Epithelial cell of proximal tubule (primary cell): Measurements from ENCODE around the gene MAP2K7. TPM values are rescaled to one million over a fixed set of nuclear protein-coding genes. Genes with fewer than 3 reads are reported as not detected.

Source experiments
- DNase-seq: peaks from one replicate; pipeline ENCODE4 v3.0.0-alpha.2; 2011; ENCODE audit warnings: low read depth
- H3K4me3 ChIP-seq: 2 replicates; pipeline ENCODE4 v1.5.1; 2011; ENCODE audit warnings: low read depth, mild to moderate bottlenecking, low read length
- total RNA-seq: library from RNA; depleted of rRNA; stranded (reverse); fragments of >200 nt; gene quantifications from 2 replicates; pipeline ENCODE4 v1.2.3, GENCODE V29; 2015
- TF ChIP-seq, protein P1 (sequence below): conservative IDR thresholded peaks from 2 replicates; pipeline ENCODE4 v1.5.1; 2012; ENCODE audit warnings: low read depth, mild to moderate bottlenecking, low read length

MAP2K7 gene
- total RNA-seq, 1 donor from 2014 or later, result 7.6 TPM

DNA sequence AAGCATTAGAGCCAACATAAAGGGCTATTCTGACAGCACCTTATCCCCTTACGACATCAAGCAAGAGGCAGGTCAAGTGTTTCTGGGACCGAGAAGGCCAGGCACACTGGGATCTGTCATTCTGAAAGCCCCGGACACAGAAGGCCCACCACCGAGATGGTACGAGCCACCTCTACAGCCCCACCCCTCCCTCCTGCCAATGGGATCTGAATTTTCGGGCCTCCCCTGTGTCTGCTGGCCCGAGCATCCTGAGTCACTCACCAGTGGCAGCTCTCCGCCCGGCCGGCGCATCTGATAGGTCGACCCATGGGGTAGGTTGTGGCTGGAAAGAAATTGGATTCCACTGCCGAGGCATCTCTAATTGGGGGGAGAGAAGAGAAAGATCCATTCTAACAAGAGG, 37.2 kb downstream of the MAP2K7 start:
- no peak for DNase-seq
- H3K4me3 ChIP-seq, result no peak overlapping the region
- TF ChIP-seq, protein P1, sequence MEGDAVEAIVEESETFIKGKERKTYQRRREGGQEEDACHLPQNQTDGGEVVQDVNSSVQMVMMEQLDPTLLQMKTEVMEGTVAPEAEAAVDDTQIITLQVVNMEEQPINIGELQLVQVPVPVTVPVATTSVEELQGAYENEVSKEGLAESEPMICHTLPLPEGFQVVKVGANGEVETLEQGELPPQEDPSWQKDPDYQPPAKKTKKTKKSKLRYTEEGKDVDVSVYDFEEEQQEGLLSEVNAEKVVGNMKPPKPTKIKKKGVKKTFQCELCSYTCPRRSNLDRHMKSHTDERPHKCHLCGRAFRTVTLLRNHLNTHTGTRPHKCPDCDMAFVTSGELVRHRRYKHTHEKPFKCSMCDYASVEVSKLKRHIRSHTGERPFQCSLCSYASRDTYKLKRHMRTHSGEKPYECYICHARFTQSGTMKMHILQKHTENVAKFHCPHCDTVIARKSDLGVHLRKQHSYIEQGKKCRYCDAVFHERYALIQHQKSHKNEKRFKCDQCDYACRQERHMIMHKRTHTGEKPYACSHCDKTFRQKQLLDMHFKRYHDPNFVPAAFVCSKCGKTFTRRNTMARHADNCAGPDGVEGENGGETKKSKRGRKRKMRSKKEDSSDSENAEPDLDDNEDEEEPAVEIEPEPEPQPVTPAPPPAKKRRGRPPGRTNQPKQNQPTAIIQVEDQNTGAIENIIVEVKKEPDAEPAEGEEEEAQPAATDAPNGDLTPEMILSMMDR, result no peak

DNA sequence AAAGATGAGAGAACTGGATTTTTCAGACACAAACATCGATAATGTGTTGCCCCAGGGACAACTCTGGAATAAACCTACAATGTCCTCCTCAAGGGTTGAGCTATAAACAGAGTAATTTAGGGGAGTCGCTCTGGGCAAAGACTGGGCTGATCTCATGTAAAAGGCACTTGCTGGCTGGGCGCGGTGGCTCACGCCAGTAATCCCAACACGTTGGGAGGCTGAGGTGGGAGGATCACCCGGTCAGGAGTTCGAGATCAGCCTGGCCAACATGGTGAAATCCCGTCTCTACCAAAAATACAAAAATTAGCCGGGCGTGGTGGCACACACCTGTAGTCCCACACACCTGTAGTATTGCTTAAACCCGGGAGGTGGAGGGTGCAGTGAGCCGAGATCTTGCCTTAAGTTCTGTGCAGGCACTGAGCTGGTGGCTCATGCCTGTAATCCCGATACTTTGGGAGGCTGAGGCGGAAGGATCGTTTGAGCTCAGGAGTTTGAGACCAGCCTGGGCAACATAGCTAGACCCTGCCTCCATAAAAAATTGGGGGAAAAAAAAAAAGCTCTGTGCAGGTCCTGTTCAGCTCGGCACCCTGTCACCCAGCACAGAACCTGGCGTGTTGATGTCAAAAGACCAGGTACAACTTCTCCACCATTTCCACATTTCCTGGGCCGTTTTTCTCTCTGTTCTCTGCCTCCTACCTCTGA, 38.4 kb downstream of the MAP2K7 start:
- H3K4me3 ChIP-seq, result peak overlapping the region; percentile 93
- no peak for DNase-seq
- TF ChIP-seq, protein P1, result no peak

DNA sequence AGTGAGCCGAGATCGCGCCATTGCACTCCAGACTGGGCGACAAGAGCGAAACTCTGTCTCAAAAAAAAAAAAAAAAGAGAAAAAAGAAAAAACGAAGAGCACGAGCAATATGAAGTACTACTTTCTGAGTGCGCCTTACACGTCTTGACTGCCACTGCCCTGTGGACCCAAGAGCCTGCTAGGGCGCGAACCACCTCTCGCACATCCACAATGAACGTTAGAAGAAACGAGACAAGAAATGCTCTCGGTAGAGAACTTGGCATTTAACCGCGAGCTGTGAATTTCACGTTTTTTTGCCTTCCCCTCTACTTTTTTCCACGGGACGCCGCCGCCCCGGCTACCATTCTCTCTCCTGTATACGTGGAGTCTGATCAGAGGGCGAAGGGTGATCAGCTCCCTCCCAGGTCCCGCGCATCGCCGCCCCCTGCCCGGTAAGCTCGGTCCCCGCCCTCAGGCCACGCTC, 39.3 kb downstream of the MAP2K7 start:
- peak overlapping the region; percentile 93 for H3K4me3 ChIP-seq
- no peak for DNase-seq
- TF ChIP-seq, protein P1, result no peak

DNA sequence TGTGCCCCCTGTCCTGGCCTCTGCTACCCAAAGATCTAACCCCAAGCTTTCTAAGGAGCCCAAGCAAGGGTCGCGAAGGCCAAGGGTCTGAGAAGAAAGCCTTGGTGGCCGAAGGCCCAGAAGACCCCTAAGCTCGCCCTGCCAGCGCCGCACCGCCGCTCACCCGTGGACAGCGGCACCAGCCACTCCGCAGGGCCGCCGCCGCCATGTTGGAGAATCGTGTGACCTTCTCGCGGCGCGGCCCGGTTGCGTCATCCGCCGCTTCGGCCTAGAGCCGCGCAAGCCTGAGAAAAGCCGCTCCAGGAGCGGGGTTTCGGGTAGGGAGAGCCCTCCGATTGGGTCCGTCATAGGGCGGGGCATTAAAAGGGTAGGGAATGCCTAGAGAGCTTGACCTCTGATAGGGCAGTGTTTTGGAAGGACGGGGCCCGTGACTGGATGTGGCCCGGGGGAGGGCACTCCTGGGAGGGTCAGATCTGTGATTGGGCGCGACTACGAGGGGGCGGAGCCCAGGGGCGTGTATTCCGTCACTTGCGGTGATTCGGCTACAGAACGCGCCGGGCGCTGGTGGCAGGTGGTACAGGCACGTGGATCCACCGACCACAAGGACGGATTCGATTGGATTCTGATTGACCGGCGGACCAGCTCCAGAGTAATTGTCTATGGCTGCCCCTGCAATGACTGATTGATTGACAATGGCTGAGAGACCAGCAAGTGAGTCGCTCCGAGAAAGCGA, 39.9 kb downstream of the MAP2K7 start, which contains the start of gene TIMM44:
TIMM44 (minus strand) TSS at position 223 of the 733 bp plus-strand sequence; CDS start at position 208, 15 bp downstream.
- TF ChIP-seq, protein P1, result no peak
- peak; percentile 91 for DNase-seq
- H3K4me3 ChIP-seq, result peak within 1 kb of the TSS; percentile 93

DNA sequence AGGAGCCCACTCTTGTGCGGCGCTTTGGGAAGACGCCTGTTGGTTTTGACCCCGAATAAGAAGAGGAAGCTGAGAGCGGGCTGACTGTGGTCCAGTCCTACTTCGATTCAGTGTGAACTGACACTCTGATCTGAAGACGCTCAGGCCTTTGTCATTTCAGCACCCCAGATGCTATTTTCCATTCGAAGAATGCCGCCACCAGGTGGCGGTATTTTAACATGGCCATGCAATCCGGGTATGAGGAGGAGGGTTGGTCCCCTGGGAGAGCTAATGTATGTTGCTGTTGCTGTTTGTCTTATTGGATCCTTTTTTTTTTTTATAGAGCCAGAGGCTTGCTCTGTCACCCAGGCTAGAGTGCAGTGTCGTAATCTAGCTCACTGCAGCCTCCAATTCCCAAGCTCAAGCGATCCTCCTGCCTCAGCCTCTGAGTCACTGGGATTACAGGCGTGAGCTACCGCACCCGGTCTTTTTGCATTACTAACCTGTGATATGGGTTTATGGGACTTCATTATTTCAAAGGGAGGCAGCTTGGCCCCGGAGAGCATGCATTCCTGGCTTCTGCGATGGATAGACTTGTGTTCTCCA, 40.6 kb downstream of the MAP2K7 start:
- DNase-seq, result no peak
- peak overlapping the region; percentile 93 for H3K4me3 ChIP-seq
- TF ChIP-seq, protein P1, result peak; percentile 90

DNA sequence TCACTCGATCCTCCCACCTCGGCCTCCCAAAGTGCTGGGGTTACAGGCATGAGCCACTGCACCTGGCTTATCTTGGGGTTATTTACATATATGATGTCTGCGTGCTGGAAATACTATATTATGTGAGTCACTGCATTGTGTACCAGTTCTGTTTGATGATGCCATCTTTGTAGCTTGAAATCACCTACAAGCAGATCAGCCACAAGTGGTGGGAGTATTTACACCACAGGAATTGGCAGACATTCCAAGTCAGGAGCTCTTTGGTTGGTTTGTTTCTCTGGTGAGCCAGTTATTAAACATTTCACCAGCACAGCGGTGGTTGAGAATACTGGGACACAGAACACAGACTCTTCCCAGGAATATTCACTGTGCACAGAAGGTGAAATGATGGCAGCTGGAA, 44.3 kb downstream of the MAP2K7 start:
- TF ChIP-seq, protein P1, result no peak
- H3K4me3 ChIP-seq, result no peak overlapping the region
- DNase-seq, result no peak
